ENCODE measurements around the gene TMEM139.

DNA sequence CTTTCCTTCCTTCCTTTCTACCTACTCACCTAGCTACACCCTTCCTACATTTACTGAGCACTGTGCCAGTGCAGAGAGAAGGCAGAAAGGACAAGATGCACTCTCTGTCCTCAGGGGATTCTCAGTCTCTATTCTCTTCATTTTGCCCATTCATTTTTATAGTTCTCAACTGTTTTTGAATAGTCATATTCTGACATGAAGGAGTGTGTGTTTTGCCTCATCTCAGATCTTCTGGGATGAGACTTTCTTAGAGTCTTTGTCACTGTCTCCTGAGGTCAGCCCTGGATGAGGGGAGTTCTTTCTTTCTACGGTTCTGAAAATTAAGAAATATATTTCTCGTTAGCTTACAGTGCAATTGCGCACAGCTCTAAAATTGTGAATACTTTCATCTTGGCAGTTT is 52.5 kb downstream of the TMEM139 start:
- TF ChIP-seq CTCF (IDR thresholded peaks at IDR 0.05) (no peak), SIN3A (IDR thresholded peaks at IDR 0.05; ENCODE audit: borderline replicate concordance, low read depth, low read length) (no peak), RFX5 (IDR thresholded peaks at IDR 0.05; ENCODE audit: low read length) (no peak), EP300 (IDR thresholded peaks at IDR 0.05; ENCODE audit: borderline replicate concordance in 1 of 2, low read depth in 1 of 2, low read length in 1 of 2) (no peak), NFIC (IDR thresholded peaks at IDR 0.05; ENCODE audit: borderline replicate concordance) (no peak), RAD21 (IDR thresholded peaks at IDR 0.05; ENCODE audit: low read length) (no peak)
- TF ChIP-seq, protein P1, sequence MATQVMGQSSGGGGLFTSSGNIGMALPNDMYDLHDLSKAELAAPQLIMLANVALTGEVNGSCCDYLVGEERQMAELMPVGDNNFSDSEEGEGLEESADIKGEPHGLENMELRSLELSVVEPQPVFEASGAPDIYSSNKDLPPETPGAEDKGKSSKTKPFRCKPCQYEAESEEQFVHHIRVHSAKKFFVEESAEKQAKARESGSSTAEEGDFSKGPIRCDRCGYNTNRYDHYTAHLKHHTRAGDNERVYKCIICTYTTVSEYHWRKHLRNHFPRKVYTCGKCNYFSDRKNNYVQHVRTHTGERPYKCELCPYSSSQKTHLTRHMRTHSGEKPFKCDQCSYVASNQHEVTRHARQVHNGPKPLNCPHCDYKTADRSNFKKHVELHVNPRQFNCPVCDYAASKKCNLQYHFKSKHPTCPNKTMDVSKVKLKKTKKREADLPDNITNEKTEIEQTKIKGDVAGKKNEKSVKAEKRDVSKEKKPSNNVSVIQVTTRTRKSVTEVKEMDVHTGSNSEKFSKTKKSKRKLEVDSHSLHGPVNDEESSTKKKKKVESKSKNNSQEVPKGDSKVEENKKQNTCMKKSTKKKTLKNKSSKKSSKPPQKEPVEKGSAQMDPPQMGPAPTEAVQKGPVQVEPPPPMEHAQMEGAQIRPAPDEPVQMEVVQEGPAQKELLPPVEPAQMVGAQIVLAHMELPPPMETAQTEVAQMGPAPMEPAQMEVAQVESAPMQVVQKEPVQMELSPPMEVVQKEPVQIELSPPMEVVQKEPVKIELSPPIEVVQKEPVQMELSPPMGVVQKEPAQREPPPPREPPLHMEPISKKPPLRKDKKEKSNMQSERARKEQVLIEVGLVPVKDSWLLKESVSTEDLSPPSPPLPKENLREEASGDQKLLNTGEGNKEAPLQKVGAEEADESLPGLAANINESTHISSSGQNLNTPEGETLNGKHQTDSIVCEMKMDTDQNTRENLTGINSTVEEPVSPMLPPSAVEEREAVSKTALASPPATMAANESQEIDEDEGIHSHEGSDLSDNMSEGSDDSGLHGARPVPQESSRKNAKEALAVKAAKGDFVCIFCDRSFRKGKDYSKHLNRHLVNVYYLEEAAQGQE (IDR thresholded peaks at IDR 0.05; ENCODE audit: low read depth, low read length): no peak
